Keratinocyte (primary cell): ENCODE results near the gene C3orf33. TPM values are rescaled to one million over a fixed set of nuclear protein-coding genes. Genes with fewer than 3 reads are reported as not detected.

Source experiments
- DNase-seq: peaks from one replicate; pipeline ENCODE4 v3.0.0-alpha.2; 2011; ENCODE audit warnings: low read depth, missing footprints, low spot score
- FAIRE-seq: peaks from 2 replicates; lab custom pipeline; 2011; peaks lifted over from hg19 to GRCh38; lab: Jason Lieb, UNC
- H2AFZ ChIP-seq: 2 replicates; pipeline ENCODE4 v1.6.0; 2012; ENCODE audit warnings: low read length, control low read depth, inconsistent platforms; ENCODE audit not compliant: control insufficient read depth
- H3K27ac ChIP-seq: 2 replicates; pipeline ENCODE4 v1.5.1; 2011; ENCODE audit warnings: low read length; ENCODE audit not compliant: control insufficient read depth, insufficient read depth
- H3K27me3 ChIP-seq: 3 replicates; pipeline ENCODE4 v1.6.0; 2011; ENCODE audit warnings: low read length; ENCODE audit not compliant: control insufficient read depth, insufficient read depth; ENCODE audit errors: extremely low read depth
- H3K36me3 ChIP-seq, 2 experiments: 2 replicates in 1 of 2; 3 replicates in 1 of 2; pipeline ENCODE4 v1.5.1; 2011; ENCODE audit warnings: low read length in 2 of 2, mild to moderate bottlenecking in 1 of 2; ENCODE audit not compliant: control insufficient read depth in 2 of 2, insufficient read depth in 2 of 2; ENCODE audit errors: extremely low read depth in 1 of 2
- H3K4me1 ChIP-seq: 3 replicates; pipeline ENCODE4 v1.5.1; 2011; ENCODE audit warnings: low read length; ENCODE audit not compliant: control insufficient read depth, insufficient read depth; ENCODE audit errors: extremely low read depth
- H3K4me2 ChIP-seq: 3 replicates; pipeline ENCODE4 v1.6.0; 2011; ENCODE audit warnings: low read depth, low read length; ENCODE audit not compliant: control insufficient read depth, insufficient read depth; ENCODE audit errors: extremely low read depth
- H3K4me3 ChIP-seq, 3 experiments: fragments of 200-600 bp in 1 of 3; sonication (generic) in 1 of 3; 2 replicates in 2 of 3; 3 replicates in 1 of 3; pipeline ENCODE4 v1.5.1; 2011 to 2016; ENCODE audit warnings: low read length in 3 of 3, mild to moderate bottlenecking in 3 of 3, control low read depth in 2 of 3, inconsistent platforms in 1 of 3, low read depth in 1 of 3, mixed read lengths in 1 of 3, mixed run types in 1 of 3, moderate library complexity in 1 of 3; ENCODE audit not compliant: control insufficient read depth in 2 of 3, insufficient read depth in 2 of 3; ENCODE audit errors: extremely low read depth in 1 of 3
- H3K79me2 ChIP-seq: 2 replicates; pipeline ENCODE4 v1.6.0; 2012; ENCODE audit warnings: low read length; ENCODE audit not compliant: control insufficient read depth, insufficient read depth
- H3K9ac ChIP-seq: 3 replicates; pipeline ENCODE4 v1.6.0; 2011; ENCODE audit warnings: low read length; ENCODE audit not compliant: control insufficient read depth, insufficient read depth; ENCODE audit errors: extremely low read depth
- H3K9me1 ChIP-seq: 3 replicates; pipeline ENCODE4 v1.6.0; 2011; ENCODE audit warnings: low read length; ENCODE audit not compliant: control insufficient read depth, insufficient read depth; ENCODE audit errors: extremely low read depth
- H3K9me3 ChIP-seq: 2 replicates; pipeline ENCODE4 v1.5.1; 2012; ENCODE audit warnings: low read depth, low read length; ENCODE audit not compliant: control insufficient read depth
- H4K20me1 ChIP-seq: 3 replicates; pipeline ENCODE4 v1.6.0; 2011; ENCODE audit warnings: low read length; ENCODE audit not compliant: control insufficient read depth, insufficient read depth; ENCODE audit errors: extremely low read depth
- CTCF ChIP-seq, 3 experiments: IDR thresholded peaks in 1 of 3; conservative IDR thresholded peaks in 1 of 3; optimal IDR thresholded peaks in 1 of 3; 2 replicates in 2 of 3; 3 replicates in 1 of 3; pipeline versions ENCODE3 to v1.5.1; 2011; ENCODE audit warnings: low read length in 3 of 3, mild to moderate bottlenecking in 3 of 3, moderate library complexity in 2 of 3, control low read depth in 1 of 3, inconsistent platforms in 1 of 3; ENCODE audit not compliant: insufficient read depth in 2 of 3; ENCODE audit errors: extremely low read depth in 1 of 3
- EZH2 ChIP-seq: IDR thresholded peaks from one replicate; pipeline ENCODE4 v1.6.1; 2012; ENCODE audit warnings: inconsistent platforms, mild to moderate bottlenecking, low read length, moderate library complexity
- dilution Hi-C: fragments of 300-500 bp; cut with MboI; formaldehyde crosslinking; loops from one replicate; pipeline ENCODE4 v1.7.0; 2020; ENCODE audit warnings: low sequenced_read_pairs; ENCODE audit not compliant: extremely low pct_ligation_motif_present
- polyA plus RNA-seq, 5 experiments: library from polyadenylated mRNA; depleted of rRNA in 3 of 5; stranded (reverse) in 3 of 5; stranded (forward) in 1 of 5; unstranded in 1 of 5; fragments of >200 nt; gene quantifications; 1 replicate in 1 of 5; 2 replicates in 3 of 5; 3 replicates in 1 of 5; pipeline versions ENCODE4 v1.2.1 to v1.2.3, GENCODE V29; 2011 to 2012; ENCODE audit warnings: missing spikeins in 2 of 5, low read depth in 1 of 5, low replicate concordance in 1 of 5

Gene C3orf33
- polyA plus RNA-seq, 1 donor (not counting 4 experiments of a cell fraction or from before 2014, with no cell fraction given), result 2.9 TPM

GRCh38 chr3:155714295-155714718 is 91.8 kb downstream of the C3orf33 start:
- no peak overlapping the region for H2AFZ ChIP-seq
- dilution Hi-C loops, result loop anchor here (25.0 kb wide), 1 partner anchor 327 kb away; no protein-coding TSS in a partner anchor
- FAIRE-seq, result no peak

More at GRCh38 chr3:155714295-155714718, 91.8 kb downstream of the C3orf33 start:
- H3K9ac ChIP-seq, result no peak overlapping the region
- H3K4me2 ChIP-seq, result no peak overlapping the region
- no peaks in the 10 kb centered on the region for H3K9me3 ChIP-seq
- H3K4me3 ChIP-seq, result no peak overlapping the region
- H3K79me2 ChIP-seq, result no peaks in the 10 kb centered on the region
- H3K4me1 ChIP-seq, result no peaks in the 10 kb centered on the region
- no peak for TF ChIP-seq EZH2
- TF ChIP-seq CTCF (optimal IDR thresholded peaks at IDR 0.05 in 1 of 3, IDR thresholded peaks at IDR 0.05 in 1 of 3, conservative IDR thresholded peaks at IDR 0.05 in 1 of 3; ENCODE audit: extremely low read depth in 1 of 3, insufficient read depth in 2 of 3, low read length in 3 of 3), result no peak
- no peaks in the 10 kb centered on the region for H4K20me1 ChIP-seq
- H3K27ac ChIP-seq, result no peak overlapping the region
- H3K9me1 ChIP-seq, result no peaks in the 10 kb centered on the region
- DNase-seq, result no peak
- H3K36me3 ChIP-seq, result no peaks in the 10 kb centered on the region
- no peaks in the 10 kb centered on the region for H3K27me3 ChIP-seq

Other genes with a start within 250 kb of the C3orf33 start
- gene PLCH1, start 61.2 kb downstream of the C3orf33 start, polyA plus RNA-seq, result 0.01 to 0.05 TPM (median 0.02 TPM) in 3 replicates
- 23.5 to 33.9 TPM (median 30.9 TPM) in 3 replicates for gene SLC33A1, start 48.1 kb upstream of the C3orf33 start, polyA plus RNA-seq
- 19.5 to 53.7 TPM (median 51.8 TPM) in 3 replicates for gene GMPS, start 64.4 kb upstream of the C3orf33 start, polyA plus RNA-seq